ENCODE data around the gene LSM12. TPM values are rescaled to one million over a fixed set of nuclear protein-coding genes. Genes with fewer than 3 reads are reported as not detected.
A peak's percentile ranks its signal among the peaks of the same experiment; 100 is the strongest.

Gene LSM12
- total RNA-seq, 2 experiments from 2014 or later, result 35.4 to 67.9 TPM

DNA sequence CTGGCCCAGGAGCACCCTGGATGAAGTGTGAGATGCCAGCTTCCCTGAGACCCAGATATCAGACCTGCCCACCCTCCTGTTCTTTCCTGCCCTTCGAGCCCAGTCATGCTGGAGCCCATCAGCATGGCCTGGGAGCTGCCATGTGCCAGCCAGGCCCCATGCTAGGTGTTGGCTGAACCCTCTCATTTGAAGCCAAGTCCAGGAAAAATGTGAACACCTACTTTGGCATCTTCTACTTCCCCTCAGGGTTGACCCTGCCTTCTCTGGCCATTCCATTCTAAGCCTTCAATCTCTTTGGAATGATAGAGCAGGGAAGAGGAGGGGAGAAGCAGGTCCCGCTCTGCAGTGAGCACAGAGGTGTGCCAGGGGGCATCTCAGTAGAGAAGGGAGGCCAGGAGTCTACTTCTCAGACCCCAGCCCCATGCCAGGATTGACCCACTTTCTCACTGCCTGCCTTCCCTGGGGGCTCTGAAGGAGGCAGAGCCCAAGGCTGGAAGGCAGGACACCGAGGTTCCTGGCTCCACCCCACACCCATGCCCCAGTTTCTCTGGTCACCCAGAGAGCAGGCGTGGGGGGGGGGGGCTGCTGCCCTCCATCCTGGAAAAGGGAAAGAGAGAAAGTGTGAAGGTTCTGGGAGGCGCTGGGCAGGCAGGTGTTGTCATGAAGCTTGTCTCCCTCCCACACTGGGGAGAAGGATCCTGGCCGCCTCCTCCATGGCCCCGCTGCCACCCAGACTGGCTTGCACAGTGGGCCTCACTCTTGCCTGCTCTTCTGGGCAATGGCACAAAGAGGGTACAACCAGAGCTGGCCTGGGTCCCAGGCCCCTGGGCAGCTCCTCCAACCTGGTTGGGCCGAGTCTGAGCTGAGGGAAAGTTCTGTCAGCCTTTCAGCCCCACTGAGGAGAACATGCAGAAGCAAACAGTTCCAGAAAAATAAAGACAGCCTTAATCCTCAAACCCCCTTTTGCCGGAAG is 47.7 kb upstream of the LSM12 start:
- Histone ChIP-seq H3K9me3 (ENCODE audit: low read length) (no peaks in the 10 kb centered on the region), H3K9me2 (ENCODE audit: insufficient read depth, low read length) (no peaks in the 10 kb centered on the region), H4K20me1 (ENCODE audit: insufficient read depth, low read length) (no peaks in the 10 kb centered on the region; the same call in 1 of the 2 replicates), H3K79me2 (ENCODE audit: insufficient read depth, low read depth, low read length) (no peaks in the 10 kb centered on the region), H3K4me1 (ENCODE audit: insufficient read depth, low read length, poor library complexity, severe bottlenecking) (peaks cover 26% of the 10 kb centered on the region), H3K4me2 (ENCODE audit: low read length) (no peak overlapping the region), H3K36me3 (ENCODE audit: insufficient read depth, low read length) (peaks cover 9% of the 10 kb centered on the region), H3K4me3 (ENCODE audit: low read depth, low read length, poor library complexity, severe bottlenecking) (no peak overlapping the region), H3K27ac (ENCODE audit: low read depth, low read length, poor library complexity, severe bottlenecking) (no peak overlapping the region), H2AFZ (ENCODE audit: low read length) (no peak overlapping the region)
- intact Hi-C loops (cut with micrococcal nuclease; ENCODE audit: unreplicated experiment), result no loop called here
- no TSS peak for BruUV-seq (replicated peaks)
- CTCF ChIA-PET (ENCODE audit: unreplicated experiment), result interaction anchor here (0.5 kb wide), 1 partner anchor 8 kb away, joined by 5 read pairs; no protein-coding TSS in a partner anchor
- POLR2A ChIA-PET, result no interaction called here
- no peak for TF ChIP-seq EZH2phosphoT487 (IDR thresholded peaks at IDR 0.05; ENCODE audit: borderline replicate concordance, low read depth, low read length)
- no peak for DNase-seq (ENCODE audit: low spot score)

- no peaks in the 10 kb centered on the region for H3K79me2 ChIP-seq (ENCODE audit: insufficient read depth, low read depth, low read length)
- TF ChIP-seq, protein P1, sequence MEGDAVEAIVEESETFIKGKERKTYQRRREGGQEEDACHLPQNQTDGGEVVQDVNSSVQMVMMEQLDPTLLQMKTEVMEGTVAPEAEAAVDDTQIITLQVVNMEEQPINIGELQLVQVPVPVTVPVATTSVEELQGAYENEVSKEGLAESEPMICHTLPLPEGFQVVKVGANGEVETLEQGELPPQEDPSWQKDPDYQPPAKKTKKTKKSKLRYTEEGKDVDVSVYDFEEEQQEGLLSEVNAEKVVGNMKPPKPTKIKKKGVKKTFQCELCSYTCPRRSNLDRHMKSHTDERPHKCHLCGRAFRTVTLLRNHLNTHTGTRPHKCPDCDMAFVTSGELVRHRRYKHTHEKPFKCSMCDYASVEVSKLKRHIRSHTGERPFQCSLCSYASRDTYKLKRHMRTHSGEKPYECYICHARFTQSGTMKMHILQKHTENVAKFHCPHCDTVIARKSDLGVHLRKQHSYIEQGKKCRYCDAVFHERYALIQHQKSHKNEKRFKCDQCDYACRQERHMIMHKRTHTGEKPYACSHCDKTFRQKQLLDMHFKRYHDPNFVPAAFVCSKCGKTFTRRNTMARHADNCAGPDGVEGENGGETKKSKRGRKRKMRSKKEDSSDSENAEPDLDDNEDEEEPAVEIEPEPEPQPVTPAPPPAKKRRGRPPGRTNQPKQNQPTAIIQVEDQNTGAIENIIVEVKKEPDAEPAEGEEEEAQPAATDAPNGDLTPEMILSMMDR (conservative IDR thresholded peaks at IDR 0.05; ENCODE audit: low read length), result no peak
- no peak for TF ChIP-seq EZH2phosphoT487 (IDR thresholded peaks at IDR 0.05; ENCODE audit: borderline replicate concordance, low read depth, low read length)
- H3K9me3 ChIP-seq (ENCODE audit: low read length), result no peaks in the 10 kb centered on the region
- no peak overlapping the region for H3K4me2 ChIP-seq (ENCODE audit: low read length)
- POLR2A ChIA-PET, result no interaction called here
- H3K4me3 ChIP-seq (ENCODE audit: low read depth, low read length, poor library complexity, severe bottlenecking), result no peak overlapping the region
- no peaks in the 10 kb centered on the region; the same call in 1 of the 2 replicates for H4K20me1 ChIP-seq (ENCODE audit: insufficient read depth, low read length)
- H3K9me2 ChIP-seq (ENCODE audit: insufficient read depth, low read length), result no peaks in the 10 kb centered on the region
- intact Hi-C loops (cut with micrococcal nuclease; ENCODE audit: unreplicated experiment), result no loop called here
- H3K27ac ChIP-seq (ENCODE audit: low read depth, low read length, poor library complexity, severe bottlenecking), result no peak overlapping the region
- no peak overlapping the region for H2AFZ ChIP-seq (ENCODE audit: low read length)
- CTCF ChIA-PET (ENCODE audit: unreplicated experiment), result no interaction called here
- H3K36me3 ChIP-seq (ENCODE audit: insufficient read depth, low read length), result peaks cover 9% of the 10 kb centered on the region
- no TSS peak for BruUV-seq (replicated peaks)
- H3K4me1 ChIP-seq (ENCODE audit: insufficient read depth, low read length, poor library complexity, severe bottlenecking), result peaks cover 26% of the 10 kb centered on the region
- DNase-seq (ENCODE audit: low spot score), result no peak
These were observed 46.9 kb upstream of the LSM12 start for GRCh38 chr17:44113382-44113781.

DNA sequence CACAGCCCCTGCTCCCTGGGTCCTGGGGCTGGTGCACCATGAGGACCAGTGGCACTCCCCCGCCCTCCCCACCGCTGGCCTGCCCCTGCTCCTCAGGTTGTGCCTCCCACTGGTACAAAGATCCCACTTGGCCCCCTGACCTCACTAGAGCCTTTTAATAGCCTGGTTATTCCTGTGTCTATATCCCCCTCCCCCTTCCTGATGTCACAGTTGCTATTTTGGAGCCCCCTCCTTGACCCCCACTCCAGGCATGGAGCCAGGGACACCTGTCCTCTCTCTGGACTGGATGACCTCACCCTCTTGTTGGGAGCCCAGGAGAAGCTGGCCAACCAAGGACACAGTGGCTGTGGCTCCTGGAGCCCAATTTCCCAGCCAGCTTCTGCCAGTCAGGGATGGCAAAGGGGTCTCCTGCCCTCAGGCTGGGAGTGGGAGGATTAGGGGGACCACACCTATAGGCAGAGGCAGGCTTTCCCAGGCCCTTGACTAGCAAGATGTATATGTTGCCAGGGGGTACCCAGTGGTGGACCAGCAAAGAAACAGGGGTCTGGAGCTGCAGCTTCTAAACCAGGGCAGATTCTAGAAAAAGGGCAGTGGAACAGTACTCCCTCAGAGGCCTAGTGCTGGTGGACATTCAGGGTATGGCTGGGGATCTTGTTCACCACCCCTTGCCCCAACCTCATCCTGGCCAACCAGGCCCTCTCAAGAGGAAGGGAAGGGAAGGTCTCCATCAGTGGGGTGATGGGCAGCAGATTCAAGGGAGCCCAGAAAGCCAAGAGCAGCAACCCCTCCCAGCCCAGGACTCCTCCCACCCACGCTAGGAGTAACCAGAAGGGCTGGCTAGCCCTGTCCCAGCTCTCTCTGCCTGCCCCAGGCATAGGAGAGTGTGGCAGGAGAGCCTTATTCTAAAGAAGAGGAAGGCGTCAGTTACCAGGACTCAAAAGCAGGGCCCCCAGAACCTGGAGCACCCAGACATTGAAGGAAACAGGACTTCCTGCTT is 46.1 kb upstream of the LSM12 start:
- H3K4me1 ChIP-seq (ENCODE audit: insufficient read depth, low read length, poor library complexity, severe bottlenecking), result peaks cover 26% of the 10 kb centered on the region
- no peak for DNase-seq (ENCODE audit: low spot score)
- CTCF ChIA-PET (ENCODE audit: unreplicated experiment), result interaction anchor here (0.6 kb wide), 1 partner anchor 59 kb away, joined by 3 read pairs; no protein-coding TSS in a partner anchor
- H3K27ac ChIP-seq (ENCODE audit: low read depth, low read length, poor library complexity, severe bottlenecking), result no peak overlapping the region
- H3K4me3 ChIP-seq (ENCODE audit: low read depth, low read length, poor library complexity, severe bottlenecking), result no peak overlapping the region
- BruUV-seq (replicated peaks), result no TSS peak
- no peaks in the 10 kb centered on the region for H3K9me3 ChIP-seq (ENCODE audit: low read length)
- H3K9me2 ChIP-seq (ENCODE audit: insufficient read depth, low read length), result no peaks in the 10 kb centered on the region
- no peaks in the 10 kb centered on the region for H4K20me1 ChIP-seq (ENCODE audit: insufficient read depth, low read length)
- intact Hi-C loops (cut with micrococcal nuclease; ENCODE audit: unreplicated experiment), result no loop called here
- POLR2A ChIA-PET, result interaction anchor here (0.6 kb wide), 1 partner anchor 14 kb away, joined by 3 read pairs; no protein-coding TSS in a partner anchor
- TF ChIP-seq, protein P1 (conservative IDR thresholded peaks at IDR 0.05; ENCODE audit: low read length), result no peak
- TF ChIP-seq EZH2phosphoT487 (IDR thresholded peaks at IDR 0.05; ENCODE audit: borderline replicate concordance, low read depth, low read length), result no peak
- no peaks in the 10 kb centered on the region for H3K79me2 ChIP-seq (ENCODE audit: insufficient read depth, low read depth, low read length)
- H3K36me3 ChIP-seq (ENCODE audit: insufficient read depth, low read length), result peaks cover 9% of the 10 kb centered on the region
- H2AFZ ChIP-seq (ENCODE audit: low read length), result no peak overlapping the region
- peak overlapping the region; percentile 81; the same call in 1 of the 2 replicates for H3K4me2 ChIP-seq (ENCODE audit: low read length)

Data from OCI-LY7 (cell line).